GM12892 (cell line): ENCODE results near the gene KRT74. TPM values are rescaled to one million over a fixed set of nuclear protein-coding genes. Genes with fewer than 3 reads are reported as not detected.

ENCODE experiments used
- DNase-seq: peaks from one replicate; pipeline ENCODE4 v3.0.0; 2011; ENCODE audit not compliant: insufficient read length
- FAIRE-seq: peaks from 2 replicates; lab custom pipeline; 2011; peaks lifted over from hg19 to GRCh38; lab: Jason Lieb, UNC
- POLR2A ChIP-seq: IDR thresholded peaks from 2 replicates; pipeline ENCODE4 v1.6.1; 2011; ENCODE audit warnings: low read depth, low read length, control low read depth
- POLR2AphosphoS5 ChIP-seq: IDR thresholded peaks from 2 replicates; pipeline ENCODE4 v1.6.1; 2011; ENCODE audit warnings: low read depth, low read length, control low read depth
- TAF1 ChIP-seq: IDR thresholded peaks from 2 replicates; pipeline ENCODE4 v1.6.1; 2011; ENCODE audit warnings: low read depth, mild to moderate bottlenecking, control low read depth, low read length, borderline replicate concordance
- polyA plus RNA-seq: library from polyadenylated mRNA; unstranded; fragments of >200 nt; gene quantifications from one replicate; pipeline ENCODE4 v1.2.1, GENCODE V29; 2012; ENCODE audit warnings: missing spikeins, inconsistent platforms; ENCODE audit not compliant: missing spikeins

The KRT74 gene
- polyA plus RNA-seq: 0.08 TPM

GRCh38 chr12:52573743-52574142, at the start of gene KRT74:
KRT74 (minus strand) TSS chr12:52573843; CDS start chr12:52573777, 66 bp downstream.
- DNase-seq (no peak), FAIRE-seq (no peak)
- TF ChIP-seq POLR2A: no peak
- TF ChIP-seq TAF1: no peak
- no peak for TF ChIP-seq POLR2AphosphoS5

DNA sequence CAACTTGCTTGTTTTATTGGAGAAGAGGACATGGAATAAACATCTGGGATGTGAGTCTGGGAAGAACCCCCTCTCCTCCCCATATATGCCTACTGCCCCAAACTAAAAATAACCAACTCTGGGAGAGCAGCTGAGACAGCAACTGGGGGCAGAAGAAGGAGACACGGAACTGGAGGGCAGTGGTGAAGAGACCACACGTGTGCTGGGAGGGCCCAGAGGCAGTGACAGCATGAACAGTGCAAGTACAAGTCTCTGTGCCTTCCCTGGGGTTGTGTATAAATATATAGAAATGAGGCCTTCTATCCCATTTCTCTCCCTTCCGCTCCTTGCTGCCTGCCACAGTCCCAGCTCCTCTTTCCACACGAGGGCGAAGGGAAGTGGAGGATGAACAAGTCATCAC, 48.7 kb upstream of the KRT74 start:
- FAIRE-seq: no peak
- DNase-seq: no peak
- no peak for TF ChIP-seq POLR2A
- no peak for TF ChIP-seq POLR2AphosphoS5
- no peak for TF ChIP-seq TAF1

DNA sequence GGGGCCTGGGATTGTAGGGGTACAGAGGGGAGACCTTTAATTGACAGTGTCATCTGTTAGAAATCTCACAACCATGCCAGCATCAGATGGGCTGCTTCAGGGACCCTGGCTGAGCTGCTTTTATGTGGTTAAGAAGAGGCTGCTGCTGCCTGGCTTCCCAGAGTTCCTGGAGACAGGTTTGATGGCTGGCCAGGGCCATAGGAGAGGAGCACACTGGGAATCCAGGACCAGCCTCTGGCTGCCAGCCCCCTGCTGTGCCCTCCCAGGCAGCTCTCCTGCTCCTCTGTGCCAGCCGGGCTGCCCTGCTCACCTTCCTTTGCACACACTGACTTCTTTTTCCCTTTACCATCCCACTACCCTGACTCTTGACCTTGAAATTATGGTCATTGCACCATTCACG, 45.2 kb upstream of the KRT74 start:
- no peak for TF ChIP-seq TAF1
- no peak for TF ChIP-seq POLR2A
- no peak for TF ChIP-seq POLR2AphosphoS5
- no peak for DNase-seq
- FAIRE-seq: no peak

DNA sequence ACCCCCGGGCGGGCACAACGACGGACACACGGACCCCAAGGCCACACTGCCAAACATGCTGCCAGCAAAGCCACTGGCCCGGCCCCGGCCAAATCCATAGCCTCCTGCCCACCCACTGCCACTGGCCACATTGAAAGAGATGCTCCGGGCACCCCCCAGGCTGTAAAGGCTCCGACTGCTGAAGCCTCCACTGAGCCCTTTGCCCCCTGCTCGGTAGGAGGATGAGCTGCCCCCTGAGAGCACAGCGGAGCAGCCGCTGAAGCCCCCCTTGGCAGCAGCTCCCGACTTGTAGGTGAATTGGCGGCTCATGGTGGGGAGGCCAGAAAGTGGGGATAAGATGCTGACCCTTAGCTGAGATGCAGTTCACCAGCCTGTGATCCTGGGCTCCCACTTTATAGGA, 44.6 kb upstream of the KRT74 start, which contains the start of gene KRT73:
KRT73 (minus strand) TSS at position 344 of the 400 bp plus-strand sequence; CDS start at position 309, 35 bp downstream.
- DNase-seq (no peak), FAIRE-seq (no peak)
- no peak for TF ChIP-seq TAF1
- no peak for TF ChIP-seq POLR2A
- TF ChIP-seq POLR2AphosphoS5: no peak

GRCh38 chr12:52617403-52617785, 43.8 kb upstream of the KRT74 start:
- FAIRE-seq: no peak
- TF ChIP-seq POLR2A (no peak), POLR2AphosphoS5 (no peak), TAF1 (no peak)
- no peak for DNase-seq

GRCh38 chr12:52616680-52617402, 43.2 kb upstream of the KRT74 start:
- DNase-seq (no peak), FAIRE-seq (no peak)
- TF ChIP-seq POLR2A (no peak), TAF1 (no peak), POLR2AphosphoS5 (no peak)

DNA sequence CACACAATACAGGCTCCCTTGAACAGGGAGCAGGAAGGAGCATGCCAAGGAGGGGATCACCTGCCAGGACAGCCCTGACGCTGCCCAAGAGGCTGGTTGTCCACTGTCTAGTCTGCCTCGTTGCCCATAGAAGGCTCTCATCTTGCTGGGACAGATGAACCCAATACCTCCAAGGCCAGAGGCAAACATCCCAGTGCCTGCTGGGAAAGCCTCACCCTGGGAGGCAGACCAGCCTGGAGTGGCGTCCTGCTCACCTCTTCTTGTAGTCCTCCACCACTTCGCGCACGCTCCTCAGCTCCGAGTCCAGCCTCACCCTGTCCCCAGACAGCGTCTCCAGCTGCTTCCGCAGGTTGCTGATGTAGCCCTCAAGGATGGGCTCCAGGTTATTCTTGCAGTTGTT, 42.3 kb upstream of the KRT74 start:
- FAIRE-seq: no peak
- no peak for DNase-seq

DNA sequence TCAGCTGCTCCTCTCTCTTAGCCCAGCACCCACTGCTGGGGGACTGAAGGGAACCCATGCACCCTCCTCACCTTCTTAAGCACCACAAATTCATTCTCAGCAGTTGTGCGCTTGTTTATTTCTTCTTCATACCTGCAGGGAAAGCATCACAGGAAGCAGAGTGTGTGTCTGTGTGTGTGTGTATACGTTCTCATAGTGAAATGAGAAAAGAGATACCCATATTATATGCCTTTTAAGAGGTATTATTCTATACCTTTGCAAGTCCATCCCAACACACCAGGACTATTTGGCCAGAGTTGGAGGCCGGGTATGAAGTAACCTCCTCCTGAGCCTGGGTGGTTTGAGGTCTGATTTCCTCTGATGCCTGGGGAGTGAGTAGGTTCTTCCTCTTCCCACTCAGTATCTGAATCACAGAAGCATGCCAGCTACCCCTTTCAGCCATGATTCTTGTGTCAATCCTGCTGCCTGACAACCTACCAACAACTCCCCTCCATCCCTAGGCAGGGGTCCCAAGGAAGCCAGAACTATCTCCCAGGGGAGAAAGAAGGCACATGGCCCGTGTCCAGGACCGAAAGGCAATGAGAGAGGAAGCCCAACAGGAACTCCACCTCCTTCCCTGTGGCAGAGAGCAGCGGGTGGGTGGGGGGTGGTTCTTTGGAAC, 41.7 kb upstream of the KRT74 start:
- DNase-seq (no peak), FAIRE-seq (no peak)

More for the DNA sequence above, 42.3 kb upstream of the KRT74 start:
- TF ChIP-seq TAF1: no peak
- TF ChIP-seq POLR2A: no peak

DNA sequence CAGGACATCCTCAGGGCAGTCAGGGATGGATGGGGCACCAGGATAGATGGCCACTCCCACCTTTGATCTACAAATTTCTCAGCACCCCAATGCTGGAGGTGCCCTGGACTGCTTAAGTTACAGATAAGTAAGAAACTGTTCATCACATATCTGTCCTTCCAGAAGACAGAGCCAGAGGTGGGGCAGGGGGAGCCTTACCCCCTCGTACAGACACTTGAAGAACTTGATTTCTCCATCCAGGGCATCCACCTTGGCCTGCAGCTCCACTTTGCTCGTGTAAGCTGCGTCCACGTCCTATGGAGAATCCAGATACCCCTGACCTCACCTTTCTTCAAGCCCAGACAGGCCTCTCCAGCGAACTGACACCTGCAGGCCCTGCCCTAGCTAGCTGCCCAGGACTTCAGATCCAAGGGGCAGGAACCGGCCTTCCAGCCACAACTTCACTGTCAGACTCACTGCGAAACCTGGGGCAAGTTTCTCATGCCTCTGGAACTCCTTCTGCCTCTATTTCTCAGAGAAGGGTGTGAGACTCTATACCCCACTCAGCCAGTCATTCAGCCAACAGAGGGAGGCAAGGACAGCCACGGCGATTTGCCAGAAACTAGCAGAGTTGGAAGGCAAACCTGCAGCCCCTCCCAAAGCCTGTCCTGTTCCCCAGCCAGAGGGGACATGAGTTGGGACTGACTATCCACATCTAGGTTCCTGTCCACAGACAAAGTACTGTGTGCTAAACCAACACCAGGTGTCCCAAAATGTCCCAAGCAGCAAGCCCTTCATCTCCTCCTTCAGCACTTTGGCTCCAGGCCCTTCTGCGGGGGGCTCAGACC, 41.0 kb upstream of the KRT74 start:
- no peak for TF ChIP-seq POLR2AphosphoS5
- no peak for TF ChIP-seq POLR2A
- TF ChIP-seq TAF1: no peak
- no peak for FAIRE-seq
- no peak for DNase-seq

More for the DNA sequence above, 41.7 kb upstream of the KRT74 start:
- no peak for TF ChIP-seq POLR2A
- no peak for TF ChIP-seq POLR2AphosphoS5
- TF ChIP-seq TAF1: no peak

- no peak for FAIRE-seq
- no peak for DNase-seq
- TF ChIP-seq POLR2A (no peak), POLR2AphosphoS5 (no peak), TAF1 (no peak)
Measured at GRCh38 chr12:52613384-52614030, 39.9 kb upstream of the KRT74 start.

GRCh38 chr12:52612431-52613383, 39.1 kb upstream of the KRT74 start:
- FAIRE-seq: no peak
- TF ChIP-seq POLR2AphosphoS5 (no peak), POLR2A (no peak), TAF1 (no peak)
- DNase-seq: no peak
